ENCODE results near the gene OR1L8. TPM values are rescaled to one million over a fixed set of nuclear protein-coding genes. Genes with fewer than 3 reads are reported as not detected.

OR1L8 gene
- total and polyA plus RNA-seq, 12 donors: 0.06 to 0.71 (median 0.09) TPM; not detected in 7

- DNase-seq: no peak
- TF ChIP-seq, protein P1, sequence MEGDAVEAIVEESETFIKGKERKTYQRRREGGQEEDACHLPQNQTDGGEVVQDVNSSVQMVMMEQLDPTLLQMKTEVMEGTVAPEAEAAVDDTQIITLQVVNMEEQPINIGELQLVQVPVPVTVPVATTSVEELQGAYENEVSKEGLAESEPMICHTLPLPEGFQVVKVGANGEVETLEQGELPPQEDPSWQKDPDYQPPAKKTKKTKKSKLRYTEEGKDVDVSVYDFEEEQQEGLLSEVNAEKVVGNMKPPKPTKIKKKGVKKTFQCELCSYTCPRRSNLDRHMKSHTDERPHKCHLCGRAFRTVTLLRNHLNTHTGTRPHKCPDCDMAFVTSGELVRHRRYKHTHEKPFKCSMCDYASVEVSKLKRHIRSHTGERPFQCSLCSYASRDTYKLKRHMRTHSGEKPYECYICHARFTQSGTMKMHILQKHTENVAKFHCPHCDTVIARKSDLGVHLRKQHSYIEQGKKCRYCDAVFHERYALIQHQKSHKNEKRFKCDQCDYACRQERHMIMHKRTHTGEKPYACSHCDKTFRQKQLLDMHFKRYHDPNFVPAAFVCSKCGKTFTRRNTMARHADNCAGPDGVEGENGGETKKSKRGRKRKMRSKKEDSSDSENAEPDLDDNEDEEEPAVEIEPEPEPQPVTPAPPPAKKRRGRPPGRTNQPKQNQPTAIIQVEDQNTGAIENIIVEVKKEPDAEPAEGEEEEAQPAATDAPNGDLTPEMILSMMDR (IDR thresholded peaks at IDR 0.05): no peak
- TF ChIP-seq POLR2A (IDR thresholded peaks at IDR 0.05): no peak
- H3K4me1 ChIP-seq (replicated peaks in 1 of 2): no peaks in the 10 kb centered on the region
- WGBS, 4 donors: 35 to 67% (median 44%) methylated on average over 1 of the region's 1 CpG
- no peaks in the 10 kb centered on the region for H3K27me3 ChIP-seq
- no peak overlapping the region for H3K4me3 ChIP-seq
- no peak overlapping the region for H3K27ac ChIP-seq
- no peaks in the 10 kb centered on the region for H3K9me3 ChIP-seq (replicated peaks in 1 of 3)
- no peaks in the 10 kb centered on the region for H3K36me3 ChIP-seq (replicated peaks in 1 of 2)
- intact Hi-C loops (cut with DNase I): no loop called here
These were observed 22.5 kb upstream of the OR1L8 start for GRCh38 chr9:122605691-122606090.

GRCh38 chr9:122580360-122580759 is 2.8 kb downstream of the OR1L8 start:
- Histone ChIP-seq H3K36me3 (replicated peaks in 1 of 2) (no peaks in the 10 kb centered on the region), H3K27me3 (no peaks in the 10 kb centered on the region)
- DNase-seq: no peak

DNA sequence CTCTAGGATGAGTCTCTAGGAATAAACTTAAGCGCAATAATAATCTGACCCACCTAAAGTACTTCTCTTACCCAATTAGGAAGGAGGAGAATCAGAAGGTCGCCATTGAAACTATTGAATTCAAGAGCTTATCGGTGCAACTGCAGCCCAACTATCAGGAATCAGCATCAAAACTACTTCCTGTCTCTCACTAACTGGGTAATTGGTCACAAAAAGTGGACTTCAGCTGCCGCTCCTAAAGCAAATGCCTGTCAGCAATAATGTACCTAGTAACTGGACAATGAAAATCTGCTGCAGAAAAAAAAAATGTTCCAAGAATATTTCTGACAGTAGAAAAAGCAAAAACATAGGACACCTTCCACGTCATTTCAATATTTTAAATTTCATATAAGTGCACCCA is 3.3 kb downstream of the OR1L8 start:
- Histone ChIP-seq H3K4me1 (replicated peaks in 1 of 2) (no peaks in the 10 kb centered on the region), H3K9me3 (replicated peaks in 1 of 3) (no peaks in the 10 kb centered on the region), H3K36me3 (replicated peaks in 1 of 2) (no peaks in the 10 kb centered on the region), H3K27ac (no peak overlapping the region), H3K4me3 (no peak overlapping the region), H3K27me3 (no peaks in the 10 kb centered on the region)
- 65 to 72% (median 66%) methylated on average over 5 of the region's 5 CpGs for WGBS, 4 donors
- DNase-seq: no peak
- intact Hi-C loops (cut with DNase I): no loop called here
- TF ChIP-seq, protein P1 (IDR thresholded peaks at IDR 0.05): no peak
- no peak for TF ChIP-seq POLR2A (IDR thresholded peaks at IDR 0.05)

More at GRCh38 chr9:122580360-122580759, 2.8 kb downstream of the OR1L8 start:
- no peak overlapping the region for H3K27ac ChIP-seq
- no peaks in the 10 kb centered on the region for H3K4me1 ChIP-seq (replicated peaks in 1 of 2)
- no peak for TF ChIP-seq POLR2A (IDR thresholded peaks at IDR 0.05)
- TF ChIP-seq, protein P1 (IDR thresholded peaks at IDR 0.05): no peak
- H3K9me3 ChIP-seq (replicated peaks in 1 of 3): no peaks in the 10 kb centered on the region
- intact Hi-C loops (cut with DNase I): no loop called here
- 66 to 81% (median 72%) methylated on average over 3 of the region's 3 CpGs for WGBS, 4 donors
- no peak overlapping the region for H3K4me3 ChIP-seq

DNA sequence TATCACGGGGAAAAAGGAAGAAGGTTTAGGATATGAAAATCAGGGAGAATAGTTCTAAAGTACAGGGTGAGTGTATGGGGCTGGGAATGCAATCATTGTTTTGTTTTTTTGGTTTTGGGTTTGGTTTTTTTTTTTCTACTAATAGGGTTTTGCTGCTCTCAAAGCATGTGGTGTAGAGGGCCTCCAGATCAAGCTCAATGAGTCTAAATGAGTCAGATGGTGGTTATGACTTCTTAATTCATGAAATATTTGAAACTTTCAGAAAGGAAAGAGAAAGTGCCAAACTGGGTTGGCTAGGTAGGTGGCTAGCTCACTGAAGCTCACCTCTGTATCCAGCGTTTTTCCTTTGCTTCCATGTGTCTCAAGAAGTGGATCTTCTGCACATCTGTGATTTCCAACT is 10.7 kb downstream of the OR1L8 start:
- H3K9me3 ChIP-seq (replicated peaks in 1 of 3): no peaks in the 10 kb centered on the region
- H3K27me3 ChIP-seq: no peaks in the 10 kb centered on the region
- TF ChIP-seq POLR2A (IDR thresholded peaks at IDR 0.05): no peak
- TF ChIP-seq, protein P1 (IDR thresholded peaks at IDR 0.05): no peak
- H3K36me3 ChIP-seq (replicated peaks in 1 of 2): no peaks in the 10 kb centered on the region
- H3K4me1 ChIP-seq (replicated peaks in 1 of 2): no peaks in the 10 kb centered on the region
- no peak for DNase-seq
- H3K4me3 ChIP-seq: no peak overlapping the region
- intact Hi-C loops (cut with DNase I): no loop called here
- no peak overlapping the region for H3K27ac ChIP-seq
- WGBS, 4 donors: 65 to 70% (median 66%) methylated on average over 2 of the region's 2 CpGs
